ENCODE results near the gene ZIC4. TPM values are rescaled to one million over a fixed set of nuclear protein-coding genes. Genes with fewer than 3 reads are reported as not detected.

ZIC4 gene
- total and polyA plus RNA-seq, 2 donors (not counting 1 experiment from before 2014, with no cell fraction given), result not detected

- Histone ChIP-seq H3K36me3 (ENCODE audit: control insufficient read depth, insufficient read depth, low read length) (no peaks in the 10 kb centered on the region), H3K4me1 (ENCODE audit: control insufficient read depth, extremely low read depth, insufficient read depth, low read length) (no peaks in the 10 kb centered on the region), H2AFZ (ENCODE audit: low read length) (no peak overlapping the region), H3K79me2 (ENCODE audit: control insufficient read depth, insufficient read depth, low read length) (no peaks in the 10 kb centered on the region), H3K4me2 (ENCODE audit: extremely low read depth, insufficient read depth, low read length) (no peak overlapping the region), H3K9ac (ENCODE audit: insufficient read depth, low read length) (no peak overlapping the region), H3K9me3 (ENCODE audit: control insufficient read depth, insufficient read depth, low read depth, low read length) (no peaks in the 10 kb centered on the region), H3K4me3 (replicated peaks in 1 of 4; ENCODE audit: control extremely low read depth in 1 of 4, insufficient read depth in 1 of 4, low read depth in 3 of 4, low read length in 4 of 4) (no peak overlapping the region), H4K20me1 (ENCODE audit: control insufficient read depth, extremely low read depth, insufficient read depth, low read length) (no peaks in the 10 kb centered on the region), H3K27ac (ENCODE audit: insufficient read depth, low read length) (no peak overlapping the region), H3K27me3 (ENCODE audit: control insufficient read depth, insufficient read depth, low read length) (peaks cover 85% of the 10 kb centered on the region)
- TF ChIP-seq EZH2 (IDR thresholded peaks at IDR 0.05; ENCODE audit: low read length, missing control alignments) (peak; percentile 96), CTCF (conservative IDR thresholded peaks at IDR 0.05 in 1 of 2, IDR thresholded peaks at IDR 0.05 in 1 of 2; ENCODE audit: low read depth in 1 of 2, low read length in 2 of 2) (no peak)
- DNase-seq (ENCODE audit: low read depth in 2 of 2), result no peak
Observed at GRCh38 chr3:147390589-147391569, 15.5 kb downstream of the ZIC4 start.

GRCh38 chr3:147389717-147390116, 16.6 kb downstream of the ZIC4 start:
- Histone ChIP-seq H3K9me3 (ENCODE audit: control insufficient read depth, insufficient read depth, low read depth, low read length) (no peaks in the 10 kb centered on the region), H3K9ac (ENCODE audit: insufficient read depth, low read length) (no peak overlapping the region), H3K79me2 (ENCODE audit: control insufficient read depth, insufficient read depth, low read length) (no peaks in the 10 kb centered on the region), H3K4me2 (ENCODE audit: extremely low read depth, insufficient read depth, low read length) (no peak overlapping the region), H3K4me1 (ENCODE audit: control insufficient read depth, extremely low read depth, insufficient read depth, low read length) (no peaks in the 10 kb centered on the region), H2AFZ (ENCODE audit: low read length) (no peak overlapping the region), H3K27me3 (ENCODE audit: control insufficient read depth, insufficient read depth, low read length) (peaks cover 85% of the 10 kb centered on the region), H3K27ac (ENCODE audit: insufficient read depth, low read length) (no peak overlapping the region), H3K36me3 (ENCODE audit: control insufficient read depth, insufficient read depth, low read length) (no peaks in the 10 kb centered on the region), H3K4me3 (replicated peaks in 1 of 4; ENCODE audit: control extremely low read depth in 1 of 4, insufficient read depth in 1 of 4, low read depth in 3 of 4, low read length in 4 of 4) (no peak overlapping the region), H4K20me1 (ENCODE audit: control insufficient read depth, extremely low read depth, insufficient read depth, low read length) (no peaks in the 10 kb centered on the region)
- DNase-seq (ENCODE audit: low read depth in 2 of 2), result no peak
- TF ChIP-seq EZH2 (IDR thresholded peaks at IDR 0.05; ENCODE audit: low read length, missing control alignments) (no peak), CTCF (conservative IDR thresholded peaks at IDR 0.05 in 1 of 2, IDR thresholded peaks at IDR 0.05 in 1 of 2; ENCODE audit: low read depth in 1 of 2, low read length in 2 of 2) (no peak)

GRCh38 chr3:147388700-147389580, 17.4 kb downstream of the ZIC4 start:
- no peak for DNase-seq (ENCODE audit: low read depth in 2 of 2)
- Histone ChIP-seq H3K27me3 (ENCODE audit: control insufficient read depth, insufficient read depth, low read length) (peaks cover 85% of the 10 kb centered on the region), H3K9me3 (ENCODE audit: control insufficient read depth, insufficient read depth, low read depth, low read length) (no peaks in the 10 kb centered on the region), H3K4me2 (ENCODE audit: extremely low read depth, insufficient read depth, low read length) (no peak overlapping the region), H3K4me1 (ENCODE audit: control insufficient read depth, extremely low read depth, insufficient read depth, low read length) (no peaks in the 10 kb centered on the region), H3K9ac (ENCODE audit: insufficient read depth, low read length) (no peak overlapping the region), H3K79me2 (ENCODE audit: control insufficient read depth, insufficient read depth, low read length) (no peaks in the 10 kb centered on the region), H2AFZ (ENCODE audit: low read length) (no peak overlapping the region), H4K20me1 (ENCODE audit: control insufficient read depth, extremely low read depth, insufficient read depth, low read length) (no peaks in the 10 kb centered on the region), H3K27ac (ENCODE audit: insufficient read depth, low read length) (no peak overlapping the region), H3K36me3 (ENCODE audit: control insufficient read depth, insufficient read depth, low read length) (no peaks in the 10 kb centered on the region), H3K4me3 (replicated peaks in 1 of 4; ENCODE audit: control extremely low read depth in 1 of 4, insufficient read depth in 1 of 4, low read depth in 3 of 4, low read length in 4 of 4) (no peak overlapping the region)
- TF ChIP-seq CTCF (conservative IDR thresholded peaks at IDR 0.05 in 1 of 2, IDR thresholded peaks at IDR 0.05 in 1 of 2; ENCODE audit: low read depth in 1 of 2, low read length in 2 of 2), result no peak
- TF ChIP-seq EZH2 (IDR thresholded peaks at IDR 0.05; ENCODE audit: low read length, missing control alignments), result no peak
